ENCODE results near the gene PRKCSH.
"Not testable (repeated sequence)": the region's sequence is repeated elsewhere in the genome, so short reads cannot be mapped to it uniquely, and the experiment has no call there.

PRKCSH gene

DNA sequence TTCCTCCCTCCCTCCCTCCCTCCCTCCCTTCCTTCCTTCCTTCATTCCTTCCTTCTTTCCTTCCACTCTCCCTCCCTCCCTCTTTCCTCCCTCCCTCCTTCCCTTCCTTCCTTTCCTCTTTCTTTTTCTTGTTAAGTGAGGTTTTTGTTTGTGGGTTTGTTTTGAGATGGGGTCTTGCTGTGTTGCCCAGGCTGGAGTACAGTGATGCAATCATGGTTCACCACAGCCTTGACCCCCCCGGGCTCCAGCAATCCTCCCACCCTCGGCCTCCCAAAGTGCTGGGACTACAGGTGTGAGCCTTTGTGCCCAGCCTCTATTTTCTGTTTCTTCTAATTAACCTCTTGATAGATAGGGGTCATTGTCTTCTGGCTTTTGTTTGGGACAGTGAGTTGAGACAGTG is 26.0 kb downstream of the PRKCSH start:
- no peak for DNase-seq
- intact Hi-C loops (cut with DNase I), result no loop called here

GRCh38 chr19:11463391-11463790 is 28.0 kb downstream of the PRKCSH start:
- intact Hi-C loops (cut with DNase I), result no loop called here
- DNase-seq, result peak in 4 of 42 donors; percentile 16 to 38 (median 32)

DNA sequence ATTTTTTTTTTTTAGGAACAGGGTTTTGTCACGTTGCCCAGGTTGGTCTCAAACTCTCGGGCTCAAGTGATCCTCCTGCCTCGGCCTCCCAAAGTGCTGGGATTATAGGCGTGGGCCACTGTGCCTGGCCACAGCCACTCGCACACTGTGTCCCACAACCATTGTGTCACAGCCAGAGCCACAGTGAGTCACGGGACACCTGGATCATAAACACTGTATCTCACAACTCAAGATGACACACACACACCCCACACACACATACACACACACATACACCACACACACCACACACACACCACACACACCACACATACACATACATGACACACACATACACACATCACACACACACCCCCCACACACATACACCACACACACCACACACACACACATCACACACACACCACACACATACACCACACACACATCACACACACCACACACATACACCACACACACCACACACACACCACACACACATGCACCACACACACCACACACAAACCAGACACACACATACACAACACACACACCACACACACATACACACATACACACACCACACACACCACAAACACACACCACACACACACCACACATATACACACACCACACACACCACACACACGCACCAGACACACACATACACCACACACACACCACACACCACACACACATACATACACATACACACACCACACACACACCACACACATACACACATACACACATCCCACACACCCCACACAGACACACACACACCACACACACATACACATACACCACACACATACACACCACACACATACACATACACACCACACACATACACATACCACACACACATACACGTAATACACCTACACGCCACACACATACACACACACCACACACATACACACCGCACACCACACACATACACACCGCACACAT is 29.2 kb downstream of the PRKCSH start:
- DNase-seq, result no peak
- intact Hi-C loops (cut with DNase I), result no loop called here

DNA sequence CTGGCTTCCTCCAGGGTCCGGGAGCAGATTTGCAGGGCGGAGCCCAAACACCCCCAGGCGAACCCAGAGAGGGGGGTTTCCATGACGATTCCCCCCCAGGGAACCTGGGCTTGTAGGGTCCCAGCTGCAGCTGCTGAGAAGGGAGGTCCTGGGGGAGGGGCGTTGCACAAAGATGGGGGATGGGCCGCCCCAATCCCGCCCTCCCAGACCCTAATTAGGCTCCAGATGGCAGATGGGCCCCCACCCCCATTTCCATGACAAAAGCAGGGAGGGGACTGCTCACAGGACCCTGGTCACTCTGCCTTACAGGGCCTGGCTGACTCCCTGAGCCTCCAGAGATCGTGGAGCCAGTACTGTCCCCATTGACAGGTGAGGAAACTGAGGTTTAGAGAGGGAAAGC is 30.2 kb downstream of the PRKCSH start:
- intact Hi-C loops (cut with DNase I), result no loop called here
- no peak for DNase-seq

DNA sequence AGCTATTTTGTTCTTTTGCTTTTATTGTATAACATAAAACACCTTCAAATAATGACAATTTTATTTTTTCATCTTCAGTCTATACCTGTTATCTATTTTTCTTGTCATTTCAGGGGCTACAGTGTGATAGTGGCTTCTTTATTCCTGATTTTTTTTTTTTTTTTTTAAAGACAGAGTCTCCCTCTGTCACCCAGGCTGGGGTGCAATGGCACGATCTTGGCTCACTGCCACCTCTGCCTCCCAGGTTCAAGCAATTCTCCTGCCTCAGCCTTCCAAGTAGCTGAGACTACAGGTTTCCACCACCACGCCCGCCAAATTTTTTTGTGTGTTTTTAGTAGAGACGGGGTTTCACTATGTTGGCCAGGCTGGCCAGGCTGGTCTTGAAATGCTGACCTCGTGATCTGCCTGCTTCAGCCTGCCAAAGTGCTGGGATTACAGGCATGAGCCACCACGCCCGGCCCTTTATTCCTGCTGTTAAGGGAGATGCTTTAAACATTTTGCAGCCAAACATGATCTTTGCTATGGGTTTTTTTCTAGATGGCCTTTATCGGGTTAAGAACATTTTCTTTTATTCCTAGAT is 32.9 kb downstream of the PRKCSH start:
- DNase-seq, result peak in 5 of 42 donors; percentile 28 to 45 (median 29)
- intact Hi-C loops (cut with DNase I), result not testable (repeated sequence)

GRCh38 chr19:11473725-11474124 is 38.3 kb downstream of the PRKCSH start:
- DNase-seq, result no peak
- intact Hi-C loops (cut with DNase I), result no loop called here

- DNase-seq; intact Hi-C loops (cut with DNase I): not testable (repeated sequence)
Measured at GRCh38 chr19:11475343-11475742, 39.9 kb downstream of the PRKCSH start.

GRCh38 chr19:11475861-11476260 is 40.4 kb downstream of the PRKCSH start:
- no peak for DNase-seq
- intact Hi-C loops (cut with DNase I), result no loop called here

GRCh38 chr19:11478167-11479089 is 43.0 kb downstream of the PRKCSH start:
- peak in 35 of 42 donors; percentile 15 to 80 (median 57) for DNase-seq
- intact Hi-C loops (cut with DNase I), result no loop called here

DNA sequence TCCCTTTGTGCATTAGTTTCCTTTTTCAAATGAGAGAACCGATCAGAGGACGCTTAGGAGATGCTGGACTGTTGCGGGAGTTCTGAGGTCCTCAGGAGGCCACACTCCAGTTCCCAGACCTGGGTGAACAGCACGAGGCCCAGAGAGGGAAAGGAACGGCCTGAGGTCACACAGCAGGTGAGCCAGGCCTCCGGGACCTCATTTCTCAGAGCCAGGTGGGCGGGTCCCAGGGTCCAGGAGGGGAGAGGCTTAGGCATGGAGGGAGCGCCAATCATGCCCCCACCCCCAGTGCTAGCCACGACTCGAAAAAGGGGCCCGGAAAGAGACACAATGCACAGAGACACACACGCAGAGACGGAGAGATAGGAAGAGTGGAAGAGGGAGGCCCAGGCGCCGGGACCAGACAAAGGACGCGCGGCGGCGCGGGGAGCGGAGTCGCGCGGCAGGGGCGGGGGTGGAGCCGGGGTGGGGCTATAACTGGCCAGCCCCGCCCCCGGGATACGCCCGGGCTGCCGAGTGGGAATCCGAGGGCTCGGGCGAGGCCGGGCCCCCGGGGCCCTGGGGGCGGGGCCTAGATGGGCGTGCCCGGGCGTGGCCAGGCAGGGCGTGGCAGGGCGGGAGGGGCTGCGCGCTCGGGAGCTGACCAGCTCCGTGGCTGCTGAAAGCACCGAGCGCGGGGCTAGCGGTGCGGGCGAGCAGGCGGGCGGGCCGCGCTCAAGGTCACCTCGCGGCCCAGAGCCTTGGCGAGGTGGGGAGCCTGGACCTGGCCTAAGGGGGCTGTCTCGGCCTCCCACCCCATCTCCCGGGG is 43.9 kb downstream of the PRKCSH start:
- intact Hi-C loops (cut with DNase I), result no loop called here
- peak; percentile 54 to 91 (median 79) for DNase-seq

DNA sequence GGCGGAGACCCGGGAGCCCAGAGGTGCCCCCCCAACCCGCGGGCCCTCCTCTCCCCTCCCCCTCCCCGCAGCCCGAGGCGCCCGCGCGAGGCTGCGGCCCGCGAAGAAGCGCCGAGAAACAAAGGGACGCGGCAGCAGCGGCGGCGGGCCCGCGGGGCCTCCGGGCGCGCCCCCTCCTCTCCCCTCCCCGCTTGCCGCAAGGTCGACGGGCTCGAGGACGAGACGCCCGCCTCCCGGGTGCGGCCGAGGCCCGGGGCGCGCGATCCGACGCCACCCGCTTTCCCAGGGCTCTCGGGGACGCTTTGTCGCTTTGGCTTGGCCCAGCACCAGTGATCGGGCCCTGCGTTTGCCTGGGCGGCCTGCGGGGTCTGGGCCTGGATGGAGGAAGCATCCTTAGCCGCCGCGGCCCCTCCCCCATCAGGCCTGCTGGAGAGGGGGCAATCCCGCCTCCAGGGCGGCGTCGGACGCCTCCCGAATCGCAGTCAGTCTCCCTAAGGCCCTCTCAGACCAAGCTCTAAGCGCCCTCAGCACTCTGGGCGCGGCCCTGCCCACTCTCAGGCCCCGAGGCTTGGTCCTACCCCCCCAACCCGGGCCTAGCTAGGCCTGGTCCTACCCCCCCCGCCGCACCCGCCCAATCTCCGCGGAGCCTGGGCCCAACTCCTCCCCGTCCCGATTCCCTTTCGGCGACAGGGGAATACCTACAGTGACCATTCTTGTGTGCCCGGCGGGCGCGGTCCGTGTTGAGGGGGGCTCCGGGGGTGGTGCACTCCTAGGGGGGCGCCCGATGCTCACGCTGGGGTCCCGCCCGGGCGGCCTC is 44.7 kb downstream of the PRKCSH start:
- DNase-seq, result peak in 39 of 42 donors; percentile 10 to 76 (median 49)
- intact Hi-C loops (cut with DNase I), result loop anchor here (5.0 to 10.0 kb wide), 3 partner anchors 33 to 185 kb away; partner anchors contain the start of genes SWSAP1 and TSPAN16

- intact Hi-C loops (cut with DNase I), result loop anchor here (5.0 to 10.0 kb wide), 3 partner anchors 34 to 186 kb away; partner anchors contain the start of genes SWSAP1 and TSPAN16
- peak; percentile 51 to 93 (median 84) for DNase-seq
Measured at GRCh38 chr19:11480715-11481533, 45.5 kb downstream of the PRKCSH start, which contains the start of gene ELAVL3. ELAVL3 (minus strand) TSS chr19:11481046; CDS start chr19:11480608, 438 bp downstream.

DNA sequence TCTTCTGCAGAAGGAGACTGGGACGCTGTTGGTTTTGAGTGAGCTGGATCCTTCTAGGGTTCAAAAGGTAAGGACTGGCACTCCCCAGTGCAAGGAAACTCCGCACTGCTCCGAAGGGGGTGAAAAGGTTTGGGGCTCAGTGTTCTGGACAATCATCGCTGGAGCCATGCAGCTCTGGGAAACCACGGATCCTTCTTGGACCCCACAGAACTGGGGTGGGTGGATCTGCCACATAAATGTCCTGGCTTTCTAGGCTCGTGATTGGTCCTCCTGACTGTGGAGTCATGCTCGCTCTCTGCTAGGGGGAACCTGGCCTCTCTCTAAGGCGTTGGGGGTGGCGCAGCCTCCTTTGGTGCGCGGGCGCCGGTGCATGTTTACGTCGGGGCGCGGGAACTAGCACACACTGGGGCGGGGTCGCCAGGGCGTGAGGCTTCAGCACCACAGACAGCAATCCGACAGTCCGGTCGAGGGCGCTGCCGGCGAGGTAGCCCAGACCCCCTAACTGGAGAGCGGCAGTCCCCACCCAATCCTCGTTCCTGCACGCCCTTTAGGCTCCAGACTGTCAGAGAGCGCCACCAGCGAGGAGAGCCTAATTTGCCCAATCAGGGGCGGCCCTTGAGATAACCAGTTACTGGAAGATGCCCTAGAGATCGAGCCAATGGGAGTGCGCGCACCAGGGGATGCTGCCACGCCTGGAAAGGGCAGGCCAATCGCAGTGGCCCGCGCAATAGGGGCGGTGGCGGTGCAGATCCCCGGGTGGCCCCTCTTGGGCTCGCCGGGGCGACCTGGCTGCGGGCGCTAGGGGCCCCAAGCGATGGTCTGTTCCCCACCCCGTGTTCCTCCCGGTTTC is 46.3 kb downstream of the PRKCSH start:
- DNase-seq, result peak; percentile 94 to 99 (median 98)
- intact Hi-C loops (cut with DNase I), result loop anchor here (5.0 to 10.0 kb wide), 3 partner anchors 34 to 187 kb away; partner anchors contain the start of genes SWSAP1 and TSPAN16

- intact Hi-C loops (cut with DNase I), result loop anchor here (5.0 to 10.0 kb wide), 3 partner anchors 35 to 188 kb away; partner anchors contain the start of genes SWSAP1 and TSPAN16
- peak; percentile 75 to 96 (median 91) for DNase-seq
Measured at GRCh38 chr19:11482384-11483050, 47.1 kb downstream of the PRKCSH start.
